Progenitor cell of endocrine pancreas (in vitro differentiated cells): ENCODE measurements around the gene MAP1LC3C. TPM values are rescaled to one million over a fixed set of nuclear protein-coding genes. Genes with fewer than 3 reads are reported as not detected.

Experiments
- DNase-seq: peaks from one replicate; pipeline ENCODE4 v3.0.0; 2021; ENCODE audit warnings: low spot score; ENCODE audit not compliant: unreplicated experiment
- H3K27ac Mint-ChIP-seq: 2 replicates; pipeline ENCODE4 v1.8.0; 2021; ENCODE audit warnings: mild to moderate bottlenecking, moderate library complexity, mixed read lengths
- H3K27me3 Mint-ChIP-seq: 2 replicates; pipeline ENCODE4 v1.8.0; 2021; ENCODE audit warnings: mixed read lengths
- H3K36me3 Mint-ChIP-seq: 2 replicates; pipeline ENCODE4 v1.8.0; 2022; ENCODE audit warnings: mixed read lengths; ENCODE audit not compliant: insufficient read depth
- H3K4me1 Mint-ChIP-seq: 2 replicates; pipeline ENCODE4 v1.8.0; 2021; ENCODE audit warnings: low read depth, mixed read lengths
- H3K4me3 Mint-ChIP-seq: 2 replicates; pipeline ENCODE4 v1.8.0; 2021; ENCODE audit warnings: low read depth, mild to moderate bottlenecking, moderate library complexity, mixed read lengths
- H3K9me3 Mint-ChIP-seq: 2 replicates; pipeline ENCODE4 v1.8.0; 2021; ENCODE audit warnings: low read depth, mixed read lengths
- total RNA-seq: library from RNA; stranded (reverse); gene quantifications from 2 replicates; pipeline ENCODE4 v1.2.1, GENCODE V29; 2021
- TF ChIP-seq, protein P1 (sequence below): fragments of 200-600 bp; sonication (generic); IDR thresholded peaks from one replicate; pipeline ENCODE4 v1.5.0; 2021; ENCODE audit warnings: antibody characterized with exemption, mild to moderate bottlenecking; ENCODE audit not compliant: unreplicated experiment

MAP1LC3C gene
- total RNA-seq, 1 donor from 2014 or later, result not detected

DNA sequence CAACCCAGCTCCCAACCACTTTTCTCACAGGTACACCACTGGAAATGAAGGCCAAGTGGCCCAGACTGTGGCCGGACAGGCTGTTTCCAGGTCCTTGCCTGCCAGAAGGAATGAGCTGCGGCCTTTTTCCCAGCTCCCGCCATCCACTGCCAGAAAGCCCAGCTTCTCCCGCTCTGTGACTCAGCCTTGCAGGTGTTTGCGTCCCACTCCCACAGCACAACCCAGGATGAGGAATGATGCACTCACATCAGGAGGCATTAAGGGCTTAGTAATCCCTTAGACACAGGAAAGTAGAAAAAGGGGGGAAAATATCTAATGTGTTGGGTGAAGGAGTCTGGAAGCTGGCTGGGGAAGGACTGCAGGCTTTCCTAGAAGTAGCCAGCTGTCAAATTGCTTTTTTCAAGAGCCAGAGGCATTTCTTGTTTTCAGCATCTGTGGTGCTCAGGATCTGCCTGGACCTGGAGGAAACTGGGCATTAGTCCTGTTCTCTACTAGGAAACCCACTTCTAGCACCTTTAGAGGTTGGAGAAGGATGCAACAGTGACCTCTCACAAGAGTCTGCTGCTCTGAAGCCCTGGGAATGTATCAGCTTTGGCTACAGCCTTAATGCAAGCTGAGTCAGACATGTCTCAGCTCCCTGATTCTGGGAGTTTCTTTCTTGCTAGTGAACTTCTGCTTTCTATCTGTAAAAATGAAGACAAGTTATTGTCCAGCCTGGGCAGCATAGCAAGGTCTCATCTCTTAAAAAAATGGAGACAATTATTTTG lies 13.2 kb upstream of the MAP1LC3C start:
- TF ChIP-seq, protein P1, sequence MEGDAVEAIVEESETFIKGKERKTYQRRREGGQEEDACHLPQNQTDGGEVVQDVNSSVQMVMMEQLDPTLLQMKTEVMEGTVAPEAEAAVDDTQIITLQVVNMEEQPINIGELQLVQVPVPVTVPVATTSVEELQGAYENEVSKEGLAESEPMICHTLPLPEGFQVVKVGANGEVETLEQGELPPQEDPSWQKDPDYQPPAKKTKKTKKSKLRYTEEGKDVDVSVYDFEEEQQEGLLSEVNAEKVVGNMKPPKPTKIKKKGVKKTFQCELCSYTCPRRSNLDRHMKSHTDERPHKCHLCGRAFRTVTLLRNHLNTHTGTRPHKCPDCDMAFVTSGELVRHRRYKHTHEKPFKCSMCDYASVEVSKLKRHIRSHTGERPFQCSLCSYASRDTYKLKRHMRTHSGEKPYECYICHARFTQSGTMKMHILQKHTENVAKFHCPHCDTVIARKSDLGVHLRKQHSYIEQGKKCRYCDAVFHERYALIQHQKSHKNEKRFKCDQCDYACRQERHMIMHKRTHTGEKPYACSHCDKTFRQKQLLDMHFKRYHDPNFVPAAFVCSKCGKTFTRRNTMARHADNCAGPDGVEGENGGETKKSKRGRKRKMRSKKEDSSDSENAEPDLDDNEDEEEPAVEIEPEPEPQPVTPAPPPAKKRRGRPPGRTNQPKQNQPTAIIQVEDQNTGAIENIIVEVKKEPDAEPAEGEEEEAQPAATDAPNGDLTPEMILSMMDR, result no peak
- no peaks in the 10 kb centered on the region for H3K36me3 Mint-ChIP-seq
- no peak for DNase-seq
- H3K9me3 Mint-ChIP-seq, result no peaks in the 10 kb centered on the region
- no peak overlapping the region for H3K27ac Mint-ChIP-seq
- no peak overlapping the region for H3K4me3 Mint-ChIP-seq
- peaks cover 3% of the 10 kb centered on the region for H3K27me3 Mint-ChIP-seq
- no peaks in the 10 kb centered on the region for H3K4me1 Mint-ChIP-seq

DNA sequence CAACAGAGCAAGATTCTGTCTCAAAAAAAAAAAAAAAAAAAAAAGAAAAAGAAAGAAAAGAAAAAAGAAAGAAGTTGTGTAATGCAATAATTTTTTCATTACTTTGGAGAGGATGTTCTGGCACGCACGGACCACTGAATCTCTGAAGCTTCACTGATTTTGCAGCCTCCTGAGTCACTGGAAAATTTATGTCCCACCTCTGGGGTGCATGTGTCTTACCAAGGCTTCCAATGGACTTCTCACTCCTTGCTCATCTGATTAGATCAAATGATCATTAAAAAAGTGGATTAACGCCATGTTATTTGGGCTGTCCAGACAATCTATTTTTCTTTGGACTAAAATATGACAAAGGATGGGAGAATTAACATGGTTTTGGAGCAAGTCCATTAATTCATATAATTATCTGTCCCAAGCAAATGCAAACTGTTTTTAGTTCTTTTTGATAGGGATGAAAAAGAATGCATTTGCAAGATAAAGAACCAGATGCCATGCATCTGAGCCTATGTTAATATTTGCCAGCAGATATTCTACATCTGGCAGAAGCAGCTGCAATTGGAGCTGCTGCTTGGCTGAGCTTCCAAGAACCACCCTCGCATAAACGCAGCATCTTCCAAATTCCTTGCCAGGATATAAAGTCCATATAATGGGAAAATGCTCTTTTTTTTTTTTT lies 10.1 kb upstream of the MAP1LC3C start:
- no peaks in the 10 kb centered on the region for H3K4me1 Mint-ChIP-seq
- TF ChIP-seq, protein P1, result no peak
- DNase-seq, result no peak
- no peak overlapping the region for H3K4me3 Mint-ChIP-seq
- no peak overlapping the region for H3K27ac Mint-ChIP-seq
- peaks cover 3% of the 10 kb centered on the region for H3K27me3 Mint-ChIP-seq
- no peaks in the 10 kb centered on the region for H3K9me3 Mint-ChIP-seq
- no peaks in the 10 kb centered on the region for H3K36me3 Mint-ChIP-seq

DNA sequence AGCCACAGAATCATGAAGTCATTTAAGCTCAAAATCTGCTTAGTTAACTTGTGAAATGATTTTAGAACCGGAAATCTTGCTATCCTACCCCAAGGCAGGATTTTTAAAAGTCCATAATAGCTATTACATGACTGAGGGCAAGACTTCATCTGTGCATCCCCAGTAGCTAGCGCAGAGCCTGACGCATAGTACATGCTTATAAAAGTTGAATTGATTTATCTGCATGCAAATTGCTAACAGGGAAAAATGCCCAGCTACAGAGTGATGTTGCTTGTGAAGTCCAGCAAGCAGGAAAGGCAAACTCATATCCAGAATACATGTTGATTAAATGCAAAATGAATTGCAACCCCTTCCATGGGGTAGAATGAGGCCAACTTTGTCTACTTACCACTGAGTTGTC lies 8.1 kb upstream of the MAP1LC3C start:
- TF ChIP-seq, protein P1, result no peak
- H3K27me3 Mint-ChIP-seq, result peaks cover 3% of the 10 kb centered on the region
- H3K27ac Mint-ChIP-seq, result no peak overlapping the region
- H3K9me3 Mint-ChIP-seq, result no peaks in the 10 kb centered on the region
- no peak for DNase-seq
- H3K4me1 Mint-ChIP-seq, result no peaks in the 10 kb centered on the region
- H3K36me3 Mint-ChIP-seq, result no peaks in the 10 kb centered on the region
- no peak overlapping the region for H3K4me3 Mint-ChIP-seq

DNA sequence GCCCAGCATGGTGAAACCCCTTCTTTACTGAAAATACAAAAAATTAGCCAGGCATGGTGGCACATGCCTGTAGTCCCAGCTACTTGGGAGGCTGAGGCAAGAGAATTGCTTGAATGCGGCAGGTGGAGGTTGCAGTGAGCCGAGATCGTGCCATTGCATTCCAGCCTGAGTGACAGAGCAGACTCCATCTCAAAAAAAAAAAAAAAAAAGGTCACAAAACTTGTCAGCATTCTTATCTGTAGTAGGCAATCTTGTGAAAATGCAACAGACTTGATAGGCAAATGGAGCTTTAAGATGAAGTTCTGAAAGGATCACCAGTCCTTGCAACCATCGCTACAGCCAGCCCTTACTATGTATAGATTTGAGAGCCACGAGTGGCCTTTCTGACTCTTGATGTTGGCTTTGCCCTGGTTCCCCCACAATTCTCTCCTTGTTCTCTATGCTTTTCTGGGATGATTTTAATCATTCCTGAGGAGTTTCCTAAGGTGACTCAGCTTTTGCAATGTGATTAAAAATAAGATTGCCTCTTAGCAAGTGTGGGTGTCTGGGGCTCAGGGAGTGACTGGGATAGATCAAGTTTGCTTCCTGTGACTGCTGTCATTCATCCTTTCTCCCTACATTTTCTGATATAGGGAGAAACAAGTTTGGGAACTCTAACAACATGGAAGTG lies 7.1 kb upstream of the MAP1LC3C start:
- Mint-ChIP-seq H3K4me1 (no peaks in the 10 kb centered on the region), H3K9me3 (no peaks in the 10 kb centered on the region), H3K4me3 (no peak overlapping the region), H3K27ac (no peak overlapping the region), H3K27me3 (peaks cover 6% of the 10 kb centered on the region), H3K36me3 (no peaks in the 10 kb centered on the region)
- TF ChIP-seq, protein P1, result no peak
- DNase-seq, result no peak

DNA sequence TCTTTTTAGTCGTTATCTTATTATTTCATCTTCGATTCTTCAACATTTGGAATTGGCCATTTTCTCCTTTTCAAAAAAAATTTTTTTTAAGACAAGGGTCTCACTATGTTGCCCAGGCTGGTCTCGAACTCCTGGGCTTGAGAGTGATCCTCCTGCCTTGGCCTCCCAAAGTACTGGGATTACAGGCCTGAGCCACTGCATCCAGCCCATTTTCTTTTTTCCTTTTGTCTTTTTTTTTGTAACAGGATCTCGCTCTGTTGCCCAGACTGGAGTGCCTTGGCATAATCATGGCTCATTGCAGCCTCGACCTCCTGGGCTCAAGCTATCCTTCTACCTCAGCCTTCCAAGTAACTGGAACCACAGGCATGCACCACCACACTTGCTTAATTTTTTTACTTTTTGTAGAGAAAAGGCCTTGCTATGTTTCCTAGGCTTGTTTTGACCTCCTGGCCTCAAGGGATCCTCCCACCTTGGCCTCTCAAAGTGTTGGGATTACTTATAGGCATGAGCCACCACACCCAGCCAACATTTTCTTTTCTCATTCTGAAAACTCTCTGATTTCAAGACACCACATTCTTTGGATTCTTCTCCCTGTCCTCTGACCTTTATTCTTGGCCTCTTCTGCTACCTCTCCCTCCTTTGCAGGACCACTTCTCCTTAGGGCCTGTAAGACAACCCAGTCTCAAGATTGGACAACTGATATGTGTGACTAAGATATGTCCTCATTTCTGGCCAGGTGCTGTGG lies 6.0 kb upstream of the MAP1LC3C start:
- Mint-ChIP-seq H3K36me3 (no peaks in the 10 kb centered on the region), H3K9me3 (no peaks in the 10 kb centered on the region), H3K27ac (no peak overlapping the region), H3K27me3 (peaks cover 6% of the 10 kb centered on the region), H3K4me1 (no peaks in the 10 kb centered on the region), H3K4me3 (no peak overlapping the region)
- TF ChIP-seq, protein P1, result no peak
- DNase-seq, result no peak
